22Rv1 (cell line): Measurements from ENCODE around the gene ZNF469.

ENCODE experiments used
- CTCF ChIP-seq: fragments of 450-650 bp; IDR thresholded peaks from 2 replicates; pipeline ENCODE4 v1.5.1; 2017; ENCODE audit warnings: mild to moderate bottlenecking
- ZFX ChIP-seq: fragments of 450-650 bp; IDR thresholded peaks from 2 replicates; pipeline ENCODE4 v1.6.1; 2017; ENCODE audit warnings: antibody characterized with exemption, borderline replicate concordance

GRCh38 chr16:88349153-88349902 lies 33.4 kb upstream of the ZNF469 start:
- TF ChIP-seq CTCF (no peak), ZFX (no peak)
